H1 (cell line): Measurements from ENCODE around the gene CPSF4L. TPM values are rescaled to one million over a fixed set of nuclear protein-coding genes. Genes with fewer than 3 reads are reported as not detected.

Experiments
- CTCF ChIA-PET: fragments of 300-600 bp; sonication (Branson Sonifier 250); formaldehyde crosslinking; loops from one replicate; lab custom pipeline; 2021; ENCODE audit not compliant: partially characterized antibody; lab: Charles Lee
- POLR2A ChIA-PET: fragments of 300-600 bp; sonication (Branson Sonifier 250); formaldehyde crosslinking; loops from one replicate; lab custom pipeline; 2021; ENCODE audit warnings: inconsistent platforms; ENCODE audit not compliant: partially characterized antibody; lab: Charles Lee
- DNase-seq, 2 experiments: peaks; one replicate each; pipeline versions ENCODE4 v3.0.0 to v3.0.0-alpha.2; 2010 to 2022; ENCODE audit warnings: low spot score in 2 of 2, low read depth in 1 of 2, mixed read lengths in 1 of 2
- FAIRE-seq: peaks from 2 replicates; lab custom pipeline; 2011; peaks lifted over from hg19 to GRCh38; lab: Jason Lieb, UNC
- H2AFZ ChIP-seq: 2 replicates; pipeline ENCODE4 v1.8.1; 2012; ENCODE audit warnings: low read length, inconsistent platforms
- H2AK5ac ChIP-seq: 2 replicates; pipeline ENCODE4 v1.6.1; 2013; ENCODE audit warnings: low read depth, low read length
- H2BK120ac ChIP-seq: replicated peaks from 2 replicates; pipeline ENCODE3; 2013; ENCODE audit warnings: low read depth, low read length, inconsistent platforms
- H2BK12ac ChIP-seq: 2 replicates; pipeline ENCODE4 v1.6.1; 2013; ENCODE audit warnings: low read depth, low read length
- H2BK15ac ChIP-seq: 2 replicates; pipeline ENCODE4 v1.6.1; 2013; ENCODE audit warnings: low read length
- H2BK20ac ChIP-seq: 2 replicates; pipeline ENCODE4 v1.6.1; 2013; ENCODE audit warnings: low read length
- H2BK5ac ChIP-seq: 2 replicates; pipeline ENCODE4 v1.6.1; 2013; ENCODE audit warnings: low read depth, low read length
- H3K14ac ChIP-seq: 2 replicates; pipeline ENCODE4 v1.6.1; 2013; ENCODE audit warnings: inconsistent platforms; ENCODE audit not compliant: insufficient read length
- H3K18ac ChIP-seq: 2 replicates; pipeline ENCODE4 v1.6.1; 2013; ENCODE audit warnings: low read length; ENCODE audit errors: extremely low read depth
- H3K23ac ChIP-seq: 2 replicates; pipeline ENCODE4 v1.6.1; 2013; ENCODE audit warnings: inconsistent platforms; ENCODE audit not compliant: insufficient read length
- H3K23me2 ChIP-seq: 2 replicates; pipeline ENCODE4 v1.6.1; 2013; ENCODE audit warnings: low read depth, low read length
- H3K27ac ChIP-seq: 2 replicates; pipeline ENCODE4 v1.6.1; 2011; ENCODE audit warnings: low read depth, low read length, inconsistent platforms
- H3K27me3 ChIP-seq, 4 experiments: replicated peaks in 1 of 4; 1 replicate in 1 of 4; 2 replicates in 3 of 4; pipeline versions ENCODE4 v1.6.1 to v1.8.1; 2011 to 2013; ENCODE audit warnings: low read length in 3 of 4, mild to moderate bottlenecking in 3 of 4, inconsistent platforms in 2 of 4, mixed read lengths in 2 of 4, moderate library complexity in 1 of 4; ENCODE audit not compliant: control insufficient read depth in 3 of 4, insufficient read depth in 3 of 4; ENCODE audit errors: extremely low read depth in 1 of 4
- H3K36me3 ChIP-seq, 4 experiments: 2 replicates each; pipeline versions ENCODE4 v1.6.1 to v1.8.1; 2011 to 2013; ENCODE audit warnings: mild to moderate bottlenecking in 4 of 4, low read length in 3 of 4, moderate library complexity in 2 of 4, control low read depth in 1 of 4, inconsistent platforms in 1 of 4; ENCODE audit not compliant: insufficient read depth in 4 of 4, control insufficient read depth in 2 of 4
- H3K4ac ChIP-seq: replicated peaks from 2 replicates; pipeline ENCODE3; 2013; ENCODE audit warnings: low read length, low read depth, mixed read lengths, inconsistent platforms; ENCODE audit not compliant: insufficient read length
- H3K4me1 ChIP-seq, 4 experiments: replicated peaks in 1 of 4; 1 replicate in 1 of 4; 2 replicates in 3 of 4; pipeline versions ENCODE4 v1.6.1 to v1.8.1; 2011 to 2013; ENCODE audit warnings: low read length in 3 of 4, inconsistent platforms in 2 of 4, mixed read lengths in 1 of 4; ENCODE audit not compliant: insufficient read depth in 4 of 4, control insufficient read depth in 3 of 4
- H3K4me2 ChIP-seq, 2 experiments: 2 replicates each; pipeline versions ENCODE4 v1.6.1 to v1.8.1; 2011 to 2013; ENCODE audit warnings: low read depth in 2 of 2, low read length in 2 of 2, control low read depth in 1 of 2, inconsistent platforms in 1 of 2, mild to moderate bottlenecking in 1 of 2; ENCODE audit not compliant: insufficient read depth in 1 of 2
- H3K4me3 ChIP-seq, 4 experiments: fragments of 200-600, 300-600 bp in 1 of 4; sonication (generic), shearing (Covaris generic), sonication (Bioruptor Twin) in 1 of 4; 2 replicates each; pipeline versions ENCODE4 v1.5.1 to v1.8.1; 2011 to 2016; ENCODE audit warnings: low read length in 4 of 4, low read depth in 3 of 4, control low read depth in 2 of 4, inconsistent platforms in 2 of 4, mild to moderate bottlenecking in 2 of 4, mixed read lengths in 1 of 4, moderate library complexity in 1 of 4; ENCODE audit not compliant: insufficient read depth in 2 of 4; ENCODE audit errors: extremely low read depth in 1 of 4
- H3K56ac ChIP-seq: replicated peaks from 2 replicates; pipeline ENCODE3; 2013; ENCODE audit warnings: low read depth, mild to moderate bottlenecking, mixed read lengths, low read length, inconsistent platforms; ENCODE audit not compliant: insufficient read length
- H3K79me1 ChIP-seq: 2 replicates; pipeline ENCODE4 v1.6.1; 2013; ENCODE audit warnings: low read depth, low read length, control low read depth
- H3K79me2 ChIP-seq, 2 experiments: 2 replicates each; pipeline versions ENCODE4 v1.6.1 to v1.8.1; 2012 to 2013; ENCODE audit warnings: low read length in 2 of 2, mild to moderate bottlenecking in 2 of 2, inconsistent platforms in 1 of 2; ENCODE audit not compliant: insufficient read depth in 2 of 2, control insufficient read depth in 1 of 2
- H3K9ac ChIP-seq, 4 experiments: replicated peaks in 1 of 4; 1 replicate in 1 of 4; 2 replicates in 3 of 4; pipeline versions ENCODE4 v1.6.1 to v1.8.1; 2011 to 2013; ENCODE audit warnings: low read depth in 3 of 4, low read length in 3 of 4, control low read depth in 2 of 4, mild to moderate bottlenecking in 2 of 4, moderate library complexity in 2 of 4, inconsistent platforms in 1 of 4; ENCODE audit errors: extremely low read depth in 1 of 4
- H3K9me3 ChIP-seq, 2 experiments: 2 replicates each; pipeline versions ENCODE4 v1.6.1 to v1.8.1; 2012 to 2013; ENCODE audit warnings: mild to moderate bottlenecking in 2 of 2, moderate library complexity in 2 of 2, control low read depth in 1 of 2, inconsistent platforms in 1 of 2, low read depth in 1 of 2, low read length in 1 of 2, mixed read lengths in 1 of 2; ENCODE audit not compliant: insufficient read depth in 2 of 2
- H4K20me1 ChIP-seq, 2 experiments: replicated peaks in 1 of 2; 2 replicates each; pipeline versions ENCODE3 to v1.8.1; 2011 to 2013; ENCODE audit warnings: inconsistent platforms in 2 of 2, low read length in 2 of 2, mild to moderate bottlenecking in 1 of 2; ENCODE audit not compliant: insufficient read depth in 2 of 2, control insufficient read depth in 1 of 2
- H4K5ac ChIP-seq: 2 replicates; pipeline ENCODE4 v1.6.1; 2013; ENCODE audit warnings: low read length, low read depth, mixed read lengths, inconsistent platforms; ENCODE audit not compliant: insufficient read length
- H4K8ac ChIP-seq: 2 replicates; pipeline ENCODE4 v1.8.0; 2013; ENCODE audit warnings: mild to moderate bottlenecking, moderate library complexity, low read length, inconsistent platforms; ENCODE audit not compliant: insufficient read depth; ENCODE audit errors: extremely low read depth
- H4K91ac ChIP-seq: replicated peaks from 2 replicates; pipeline ENCODE3; 2013; ENCODE audit warnings: low read length, mixed read lengths, inconsistent platforms; ENCODE audit not compliant: insufficient read length
- BCL11A ChIP-seq, 2 experiments: IDR thresholded peaks; one replicate each; pipeline ENCODE4 v1.6.1; 2011; ENCODE audit warnings: low read depth in 2 of 2, low read length in 2 of 2, mild to moderate bottlenecking in 2 of 2
- EGR1 ChIP-seq: IDR thresholded peaks from 2 replicates; pipeline ENCODE4 v1.6.1; 2011; ENCODE audit warnings: low read depth, low read length, borderline replicate concordance
- HDAC2 ChIP-seq, 2 experiments: fragments of 300-600 bp in 1 of 2; sonication (generic) in 1 of 2; IDR thresholded peaks; 2 replicates each; pipeline ENCODE4 v1.6.1; 2011 to 2012; ENCODE audit warnings: low read depth in 2 of 2, low read length in 2 of 2, mild to moderate bottlenecking in 2 of 2, moderate library complexity in 2 of 2, borderline replicate concordance in 1 of 2, inconsistent platforms in 1 of 2
- POLR2A ChIP-seq, 2 experiments: IDR thresholded peaks; 1 replicate in 1 of 2; 2 replicates in 1 of 2; pipeline ENCODE4 v1.6.1; 2011; ENCODE audit warnings: low read depth in 2 of 2, low read length in 2 of 2, mild to moderate bottlenecking in 2 of 2; ENCODE audit errors: control extremely low read depth in 1 of 2
- POU5F1 ChIP-seq: IDR thresholded peaks from 2 replicates; pipeline ENCODE4 v1.6.1; 2011; ENCODE audit warnings: low read depth, mild to moderate bottlenecking, low read length, moderate library complexity
- RBBP5 ChIP-seq: IDR thresholded peaks from 2 replicates; pipeline ENCODE4 v1.7.1; 2012; ENCODE audit warnings: low read depth, mild to moderate bottlenecking, inconsistent platforms, low read length, moderate library complexity, borderline replicate concordance
- SIX5 ChIP-seq: IDR thresholded peaks from 2 replicates; pipeline ENCODE4 v1.6.1; 2011; ENCODE audit warnings: mild to moderate bottlenecking, low read depth, low read length
- TBP ChIP-seq: IDR thresholded peaks from 2 replicates; pipeline ENCODE4 v1.6.1; 2011; ENCODE audit warnings: low read depth, low read length, improper control_type of control experiment
- TCF12 ChIP-seq: IDR thresholded peaks from 2 replicates; pipeline ENCODE4 v1.6.1; 2011; ENCODE audit warnings: low read depth, mild to moderate bottlenecking, low read length
- TEAD4 ChIP-seq: IDR thresholded peaks from 2 replicates; pipeline ENCODE4 v1.6.1; 2012; ENCODE audit warnings: low read depth, low read length, inconsistent platforms, mixed read lengths
- WGBS, 2 experiments: shearing (Covaris generic) in 1 of 2; methylation state at CpG; one replicate each; pipeline versions ENCODE4 v1.1.6 to v1.1.7; 2013 to 2015; ENCODE audit warnings: low lambda C conversion rate in 2 of 2, mixed read lengths in 2 of 2, inconsistent platforms in 1 of 2, low coverage in 1 of 2, missing lambda C conversion rate in 1 of 2; ENCODE audit not compliant: insufficient replicate concordance in 2 of 2, insufficient coverage in 1 of 2, insufficient read length in 1 of 2; ENCODE audit errors: extremely low coverage in 1 of 2, missing lambda C conversion rate in 1 of 2; 5-methylcytosine and 5-hydroxymethylcytosine counted together
- polyA plus RNA-seq, 7 experiments: library from polyadenylated mRNA; depleted of rRNA in 3 of 7; stranded (reverse) in 5 of 7; unstranded in 2 of 7; fragments of >200 nt in 5 of 7; fragments of 200-250 nt in 2 of 7; gene quantifications; 1 replicate in 5 of 7; 2 replicates in 1 of 7; 4 replicates in 1 of 7; pipeline versions ENCODE4 v1.2.1 to v1.2.3, GENCODE V29; 2011 to 2013; ENCODE audit warnings: missing spikeins in 2 of 7, mixed read lengths in 2 of 7
- total RNA-seq: library from RNA; stranded (reverse); fragmentation: NEBNext Ultra II Directional; extraction: Animal tissue kit (Norgen Biotek cat#: 25700); gene quantifications from 2 replicates; pipeline ENCODE4 v1.2.1, GENCODE V29; 2021
- TF ChIP-seq, protein P1 (sequence below): IDR thresholded peaks from 2 replicates; pipeline ENCODE4 v1.6.1; 2012; ENCODE audit warnings: inconsistent platforms
- TF ChIP-seq, protein P2 (sequence below): IDR thresholded peaks from 2 replicates; pipeline ENCODE4 v1.6.1; 2012; ENCODE audit warnings: low read length, inconsistent platforms

CPSF4L gene
- total and polyA plus RNA-seq, 2 of the 8 experiments (the other 6 are each of a cell fraction or from before 2014, with no cell fraction given): not detected

DNA sequence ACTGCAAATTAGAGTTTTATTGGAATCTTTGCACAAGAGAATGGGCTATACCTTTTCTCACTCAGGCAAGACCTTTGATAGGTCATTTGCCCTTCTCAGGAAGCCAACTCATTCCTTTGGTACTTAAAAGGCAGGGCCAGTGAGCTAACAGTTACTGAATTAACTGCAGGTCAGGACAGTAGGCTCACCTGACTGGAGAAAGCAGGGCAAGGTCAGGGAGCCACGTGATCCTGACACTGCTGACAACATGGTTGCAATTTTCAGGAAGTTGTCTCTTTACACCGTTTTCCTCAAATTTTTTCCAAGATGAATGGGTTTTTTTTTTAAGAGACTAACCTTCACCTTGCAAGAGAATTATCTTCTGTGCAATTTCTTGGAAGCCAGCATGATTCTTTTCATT, 21.1 kb downstream of the CPSF4L start:
- Histone ChIP-seq H4K91ac (no peak overlapping the region), H2BK12ac (no peak overlapping the region), H3K18ac (no peak overlapping the region), H3K4ac (no peak overlapping the region), H2BK5ac (no peak overlapping the region), H2AFZ (no peak overlapping the region), H3K36me3 (peaks cover 9 to 54% (median 24%) of the 10 kb centered on the region in 4 experiments; a peak in 6 of 8 replicates), H3K27me3 (no peaks in the 10 kb centered on the region), H3K79me2 (peaks cover 0 to 28% of the 10 kb centered on the region in 2 experiments; a peak in 2 of 4 replicates), H4K8ac (no peak overlapping the region), H3K27ac (no peak overlapping the region), H3K4me1 (no peaks in the 10 kb centered on the region), H3K4me3 (no peak overlapping the region), H3K4me2 (no peak overlapping the region), H4K5ac (no peak overlapping the region), H3K14ac (no peak overlapping the region), H3K23ac (no peak overlapping the region), H3K9me3 (no peaks in the 10 kb centered on the region), H3K9ac (no peak overlapping the region), H2BK20ac (no peak overlapping the region), H3K56ac (no peak overlapping the region), H2BK15ac (no peak overlapping the region), H2BK120ac (no peak overlapping the region), H3K23me2 (no peaks in the 10 kb centered on the region), H3K79me1 (peaks cover 2% of the 10 kb centered on the region; the same call in 1 of the 2 replicates), H4K20me1 (no peaks in the 10 kb centered on the region), H2AK5ac (no peak overlapping the region)
- 87% methylated on average over 2 of the region's 2 CpGs; no CpG with 5 or more reads in 1 of the 2 experiments for WGBS, 2 experiments
- ChIA-PET POLR2A (interaction anchor here (1.0 kb wide), 1 partner anchor 50 kb away, joined by 3 read pairs; no protein-coding TSS in a partner anchor), CTCF (interaction anchor here (1.2 to 1.7 kb wide), 2 partner anchors 10 to 15 kb away, joined by 3 to 6 read pairs; no protein-coding TSS in a partner anchor)
- FAIRE-seq (no peak), DNase-seq (no peak)
- TF ChIP-seq, protein P1, sequence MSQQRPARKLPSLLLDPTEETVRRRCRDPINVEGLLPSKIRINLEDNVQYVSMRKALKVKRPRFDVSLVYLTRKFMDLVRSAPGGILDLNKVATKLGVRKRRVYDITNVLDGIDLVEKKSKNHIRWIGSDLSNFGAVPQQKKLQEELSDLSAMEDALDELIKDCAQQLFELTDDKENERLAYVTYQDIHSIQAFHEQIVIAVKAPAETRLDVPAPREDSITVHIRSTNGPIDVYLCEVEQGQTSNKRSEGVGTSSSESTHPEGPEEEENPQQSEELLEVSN: no peak
- no peak for TF ChIP-seq POU5F1
- TF ChIP-seq EGR1: no peak
- no peak for TF ChIP-seq POLR2A (IDR thresholded peaks at IDR 0.05; ENCODE audit: control extremely low read depth in 1 of 2, low read depth in 2 of 2, low read length in 2 of 2)
- TF ChIP-seq TCF12: no peak
- TF ChIP-seq HDAC2 (IDR thresholded peaks at IDR 0.05; ENCODE audit: borderline replicate concordance in 1 of 2, low read depth in 2 of 2, low read length in 2 of 2): no peak
- no peak for TF ChIP-seq BCL11A (IDR thresholded peaks at IDR 0.05; ENCODE audit: low read depth in 2 of 2, low read length in 2 of 2)
- TF ChIP-seq SIX5: no peak
- TF ChIP-seq TEAD4: no peak
- TF ChIP-seq, protein P2, sequence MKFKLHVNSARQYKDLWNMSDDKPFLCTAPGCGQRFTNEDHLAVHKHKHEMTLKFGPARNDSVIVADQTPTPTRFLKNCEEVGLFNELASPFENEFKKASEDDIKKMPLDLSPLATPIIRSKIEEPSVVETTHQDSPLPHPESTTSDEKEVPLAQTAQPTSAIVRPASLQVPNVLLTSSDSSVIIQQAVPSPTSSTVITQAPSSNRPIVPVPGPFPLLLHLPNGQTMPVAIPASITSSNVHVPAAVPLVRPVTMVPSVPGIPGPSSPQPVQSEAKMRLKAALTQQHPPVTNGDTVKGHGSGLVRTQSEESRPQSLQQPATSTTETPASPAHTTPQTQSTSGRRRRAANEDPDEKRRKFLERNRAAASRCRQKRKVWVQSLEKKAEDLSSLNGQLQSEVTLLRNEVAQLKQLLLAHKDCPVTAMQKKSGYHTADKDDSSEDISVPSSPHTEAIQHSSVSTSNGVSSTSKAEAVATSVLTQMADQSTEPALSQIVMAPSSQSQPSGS: no peak
- no peak for TF ChIP-seq TBP
- TF ChIP-seq RBBP5: no peak
